ENCODE data around the gene PARD3. TPM values are rescaled to one million over a fixed set of nuclear protein-coding genes. Genes with fewer than 3 reads are reported as not detected.

PARD3 gene
- total and polyA plus RNA-seq, 10 of the 15 experiments (the other 5 are each of a cell fraction or from before 2014, with no cell fraction given) = 2.6 to 43.1 (median 13.9) TPM

GRCh38 chr10:34373211-34373610 is 441.9 kb downstream of the PARD3 start:
- DNase-seq (ENCODE audit: low read depth, low spot score) (no peak), FAIRE-seq (no peak), ATAC-seq (no peak)
- no peaks in the 10 kb centered on the region for H4K20me1 ChIP-seq (ENCODE audit: control insufficient read depth, insufficient read depth)
- H3K79me2 ChIP-seq (ENCODE audit: control insufficient read depth, insufficient read depth, low read length) = no peaks in the 10 kb centered on the region
- intact Hi-C loops (cut with micrococcal nuclease; ENCODE audit: unreplicated experiment) (no loop called here), in situ Hi-C loops (cut with MboI) (no loop called here)
- no TSS peak for BruUV-seq (replicated peaks)
- no peaks in the 10 kb centered on the region for H3K36me3 ChIP-seq (ENCODE audit: control insufficient read depth in 2 of 2, insufficient read depth in 2 of 2, low read length in 1 of 2)
- H3K4me2 ChIP-seq (ENCODE audit: control insufficient read depth, insufficient read depth) = no peak overlapping the region
- ChIA-PET CTCF (interaction anchor here (0.7 to 0.9 kb wide), 4 partner anchors 73 to 390 kb away, joined by 3 to 4 read pairs (median 3); no protein-coding TSS in a partner anchor), SMC1A (ENCODE audit: uncharacterized antibody, unreplicated experiment) (interaction anchor here (0.6 to 2.0 kb wide), 13 partner anchors 9 to 866 kb away, joined by 3 to 5 read pairs (median 3); no protein-coding TSS in a partner anchor), RAD21 (ENCODE audit: unreplicated experiment) (interaction anchor here (1.0 to 1.5 kb wide), 6 partner anchors 8 to 149 kb away, joined by 3 to 5 read pairs (median 3); no protein-coding TSS in a partner anchor), POLR2A (interaction anchor here (0.5 to 0.6 kb wide), 2 partner anchors 41 to 633 kb away, joined by 3 to 4 read pairs; no protein-coding TSS in a partner anchor)
- H3K9ac ChIP-seq (ENCODE audit: control insufficient read depth, insufficient read depth, low read length) = no peak overlapping the region
- H3K4me3 ChIP-seq = no peak overlapping the region
- no peaks in the 10 kb centered on the region for H3K9me3 ChIP-seq (replicated peaks; ENCODE audit: control insufficient read depth, insufficient read depth, low read length)
- WGBS (ENCODE audit: insufficient coverage, insufficient replicate concordance, low lambda C conversion rate, missing lambda C conversion rate) = 75% methylated on average over 4 of the region's 4 CpGs
- no peaks in the 10 kb centered on the region for H3K27me3 ChIP-seq (replicated peaks in 1 of 2; ENCODE audit: control insufficient read depth in 2 of 2, insufficient read depth in 2 of 2, low read length in 1 of 2)
- H3K4me1 ChIP-seq (ENCODE audit: control insufficient read depth, insufficient read depth, low read length) = 0 out of 2 replicates have a peak, but pooled peaks cover 2% of the 10 kb centered on the region
- no peak for TF ChIP-seq SPI1 (IDR thresholded peaks at IDR 0.05; ENCODE audit: borderline replicate concordance, insufficient read depth, low read depth, low read length)
- no peak for TF ChIP-seq TBL1XR1 (IDR thresholded peaks at IDR 0.05; ENCODE audit: low read depth, low read length)
- TF ChIP-seq PKNOX1 (IDR thresholded peaks at IDR 0.05) = no peak
- no peak for TF ChIP-seq EED (IDR thresholded peaks at IDR 0.05; ENCODE audit: low read depth)
- TF ChIP-seq IKZF1 (conservative IDR thresholded peaks at IDR 0.05) = no peak
- TF ChIP-seq ASH2L (IDR thresholded peaks at IDR 0.05; ENCODE audit: borderline replicate concordance, low read depth) = no peak
- TF ChIP-seq CBFB (IDR thresholded peaks at IDR 0.05; ENCODE audit: low read depth) = no peak
- no peak for TF ChIP-seq NR2C1 (IDR thresholded peaks at IDR 0.05)
- TF ChIP-seq TARDBP (IDR thresholded peaks at IDR 0.05; ENCODE audit: borderline replicate concordance) = no peak
- TF ChIP-seq NFYB (IDR thresholded peaks at IDR 0.05; ENCODE audit: insufficient read depth, low read depth, low read length) = no peak
- TF ChIP-seq ESRRA (IDR thresholded peaks at IDR 0.05; ENCODE audit: low read length) = no peak
- TF ChIP-seq HDGF (IDR thresholded peaks at IDR 0.05) = no peak
- TF ChIP-seq IRF5 (IDR thresholded peaks at IDR 0.05; ENCODE audit: borderline replicate concordance) = no peak
- no peak for TF ChIP-seq E2F4 (IDR thresholded peaks at IDR 0.05; ENCODE audit: low read depth, low read length)
- no peak for TF ChIP-seq PAX5 (IDR thresholded peaks at IDR 0.05; ENCODE audit: borderline replicate concordance, low read depth, low read length)
- TF ChIP-seq TCF3 (IDR thresholded peaks at IDR 0.05; ENCODE audit: borderline replicate concordance, insufficient read depth, low read depth, low read length) = no peak
- TF ChIP-seq IRF3 (IDR thresholded peaks at IDR 0.05) = no peak
- no peak for TF ChIP-seq HSF1 (IDR thresholded peaks at IDR 0.05; ENCODE audit: low read depth, low read length)
- no peak overlapping the region for H2AFZ ChIP-seq (ENCODE audit: control insufficient read depth, low read depth, low read length)
- no peak overlapping the region for H3K27ac ChIP-seq (ENCODE audit: control insufficient read depth, insufficient read depth)

All from GM12878 (cell line).